ENCODE results near the gene VMA21.

VMA21 gene

GRCh38 chrX:151396825-151397740 lies at the start of gene VMA21:
VMA21 (plus strand) TSS chrX:151397206; CDS start chrX:151397309, 103 bp downstream.
- DNase-seq (ENCODE audit: low read depth in 2 of 2, low spot score in 1 of 2) = peak; percentile 38 to 64

GRCh38 chrX:151359341-151359740 lies 37.7 kb upstream of the VMA21 start:
- no peak for DNase-seq (ENCODE audit: low read depth in 2 of 2, low spot score in 1 of 2)

GRCh38 chrX:151359931-151360871 lies 36.8 kb upstream of the VMA21 start:
- DNase-seq (ENCODE audit: low read depth in 2 of 2, low spot score in 1 of 2) = peak in 1 of 2 donors; percentile 7

GRCh38 chrX:151363316-151363715 lies 33.7 kb upstream of the VMA21 start:
- no peak for DNase-seq (ENCODE audit: low read depth in 2 of 2, low spot score in 1 of 2)

- no peak for DNase-seq (ENCODE audit: low read depth in 2 of 2, low spot score in 1 of 2)
Measured at GRCh38 chrX:151365579-151365978, 31.4 kb upstream of the VMA21 start.

- DNase-seq (ENCODE audit: low read depth in 2 of 2, low spot score in 1 of 2) = no peak
Measured at GRCh38 chrX:151370906-151371305, 26.1 kb upstream of the VMA21 start.

GRCh38 chrX:151384807-151385206 lies 12.2 kb upstream of the VMA21 start:
- DNase-seq (ENCODE audit: low read depth in 2 of 2, low spot score in 1 of 2) = no peak

GRCh38 chrX:151386838-151387459 lies 10.1 kb upstream of the VMA21 start:
- no peak for DNase-seq (ENCODE audit: low read depth in 2 of 2, low spot score in 1 of 2)

GRCh38 chrX:151391722-151392121 lies 5.3 kb upstream of the VMA21 start:
- no peak for DNase-seq (ENCODE audit: low read depth in 2 of 2, low spot score in 1 of 2)

GRCh38 chrX:151393514-151393913 lies 3.5 kb upstream of the VMA21 start:
- peak in 1 of 2 donors; percentile 29 for DNase-seq (ENCODE audit: low read depth in 2 of 2, low spot score in 1 of 2)

GRCh38 chrX:151396042-151396824 lies 773 bp upstream of the VMA21 start:
- no peak for DNase-seq (ENCODE audit: low read depth in 2 of 2, low spot score in 1 of 2)

GRCh38 chrX:151397741-151398070 lies 700 bp downstream of the VMA21 start:
- DNase-seq (ENCODE audit: low read depth in 2 of 2, low spot score in 1 of 2) = no peak

GRCh38 chrX:151398346-151398745 lies 1.3 kb downstream of the VMA21 start:
- no peak for DNase-seq (ENCODE audit: low read depth in 2 of 2, low spot score in 1 of 2)

- DNase-seq (ENCODE audit: low read depth in 2 of 2, low spot score in 1 of 2) = no peak
Measured at GRCh38 chrX:151402719-151403390, 5.8 kb downstream of the VMA21 start.

GRCh38 chrX:151416579-151416978 lies 19.6 kb downstream of the VMA21 start:
- DNase-seq (ENCODE audit: low read depth in 2 of 2, low spot score in 1 of 2) = no peak

- DNase-seq (ENCODE audit: low read depth in 2 of 2, low spot score in 1 of 2) = no peak
Measured at GRCh38 chrX:151419782-151420181, 22.8 kb downstream of the VMA21 start.

- no peak for DNase-seq (ENCODE audit: low read depth in 2 of 2, low spot score in 1 of 2)
Measured at GRCh38 chrX:151424505-151424904, 27.5 kb downstream of the VMA21 start.

GRCh38 chrX:151448509-151448908 lies 51.5 kb downstream of the VMA21 start:
- no peak for DNase-seq (ENCODE audit: low read depth in 2 of 2, low spot score in 1 of 2)

- DNase-seq (ENCODE audit: low read depth in 2 of 2, low spot score in 1 of 2) = no peak
Measured at GRCh38 chrX:151458824-151459223, 61.8 kb downstream of the VMA21 start.
